Right ventricle myocardium inferior (tissue), 1 donor: ENCODE results near the gene C4B. TPM values are rescaled to one million over a fixed set of nuclear protein-coding genes. Genes with fewer than 3 reads are reported as not detected.
"Not testable (repeated sequence)": the region's sequence is repeated elsewhere in the genome, so short reads cannot be mapped to it uniquely, and the experiment has no call there.

ENCODE experiments used
- ATAC-seq: fragments of 200-7000 bp; cut with Tn5 transposase; one replicate; pipeline ENCODE4 v1.9.1; 2020; ENCODE audit warnings: mild to moderate bottlenecking, moderate library complexity
- DNase-seq: peaks from one replicate; pipeline ENCODE4 v3.0.0; 2021; ENCODE audit errors: missing footprints
- intact Hi-C: fragments of 100-400 bp; cut with DNase I; formaldehyde crosslinking; loops from one replicate; pipeline ENCODE4 v1.11.0; 2022
- long read RNA-seq: library from polyadenylated mRNA; unstranded; transcript quantifications from one replicate; pipeline ENCODE4 v2.0.0, GENCODE V29; 2021
- total RNA-seq: library from RNA; stranded (reverse); fragmentation: NEBNext Ultra II Directional; extraction: Animal tissue kit (Norgen Biotek cat#: 25700); gene quantifications from one replicate; pipeline ENCODE4 v1.2.1, GENCODE V29; 2021
- donor health status: DM: no; HTN: yes; CAD: no; lungs with severe emphysema.

The C4B gene
- 81.6 TPM for total RNA-seq
- long read RNA-seq, full-length matches to known transcripts, result 13 of 50 reads
- long read RNA-seq, partial matches to known transcripts, result 29 of 50 reads
- long read RNA-seq, other reads (novel, unspliced or antisense), result 8 of 50 reads

DNA sequence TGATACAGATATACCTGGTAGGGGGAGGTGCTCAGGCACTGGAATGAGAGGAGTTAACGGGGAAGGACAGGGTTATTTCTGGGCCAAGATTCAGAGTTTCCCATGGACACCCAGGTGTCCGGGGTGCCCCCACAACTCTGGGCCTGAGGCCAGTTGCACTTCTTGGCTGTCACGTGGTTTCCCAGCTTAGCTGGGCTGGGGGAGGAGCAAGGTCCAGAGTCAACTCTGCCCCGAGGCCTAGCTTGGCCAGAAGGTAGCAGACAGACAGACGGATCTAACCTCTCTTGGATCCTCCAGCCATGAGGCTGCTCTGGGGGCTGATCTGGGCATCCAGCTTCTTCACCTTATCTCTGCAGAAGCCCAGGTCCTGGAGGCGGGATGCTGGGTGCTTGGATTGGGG, at the start of gene C4B:
C4B (plus strand) TSS at position 249 of the 400 bp plus-strand sequence; CDS start at position 300, 51 bp downstream.
- peak; percentile 40 for ATAC-seq
- intact Hi-C loops, DNase-seq: not testable (repeated sequence)

DNA sequence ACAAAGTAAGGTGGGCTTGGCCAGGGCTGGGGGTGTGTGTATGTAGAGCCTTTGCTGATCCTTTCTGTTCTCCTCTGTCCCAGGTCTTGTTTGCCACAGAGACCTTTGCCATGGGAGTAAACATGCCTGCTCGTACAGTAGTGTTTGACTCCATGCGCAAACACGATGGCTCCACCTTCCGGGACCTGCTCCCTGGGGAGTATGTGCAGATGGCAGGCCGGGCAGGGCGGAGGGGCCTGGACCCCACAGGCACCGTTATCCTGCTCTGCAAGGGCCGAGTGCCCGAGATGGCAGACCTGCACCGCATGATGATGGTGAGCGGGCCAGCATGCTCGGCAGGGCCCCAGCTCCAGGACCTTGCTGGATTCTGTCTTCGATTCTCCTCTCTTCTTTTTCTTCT, 48.9 kb upstream of the C4B start:
- DNase-seq (peak; percentile 47), ATAC-seq (no peak)
- intact Hi-C loops, result no loop called here

DNA sequence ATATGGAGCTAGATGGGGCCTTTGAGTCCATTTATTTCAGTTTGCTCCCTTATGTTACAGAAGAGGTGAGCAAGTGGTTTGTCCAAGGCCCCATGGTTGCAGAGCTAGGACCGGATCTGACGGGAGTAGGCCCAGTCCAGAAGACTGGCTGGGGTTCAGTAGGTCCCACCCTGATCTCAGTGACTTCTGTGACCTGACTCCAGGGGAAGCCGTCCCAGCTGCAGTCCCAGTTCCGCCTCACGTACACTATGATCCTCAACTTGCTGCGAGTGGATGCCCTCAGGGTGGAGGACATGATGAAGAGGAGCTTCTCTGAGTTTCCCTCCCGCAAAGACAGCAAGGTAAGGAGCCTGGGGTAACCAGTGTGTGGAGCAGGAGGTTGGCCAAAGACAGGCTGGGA, 48.1 kb upstream of the C4B start:
- intact Hi-C loops, result no loop called here
- ATAC-seq (no peak), DNase-seq (peak; percentile 30)

DNA sequence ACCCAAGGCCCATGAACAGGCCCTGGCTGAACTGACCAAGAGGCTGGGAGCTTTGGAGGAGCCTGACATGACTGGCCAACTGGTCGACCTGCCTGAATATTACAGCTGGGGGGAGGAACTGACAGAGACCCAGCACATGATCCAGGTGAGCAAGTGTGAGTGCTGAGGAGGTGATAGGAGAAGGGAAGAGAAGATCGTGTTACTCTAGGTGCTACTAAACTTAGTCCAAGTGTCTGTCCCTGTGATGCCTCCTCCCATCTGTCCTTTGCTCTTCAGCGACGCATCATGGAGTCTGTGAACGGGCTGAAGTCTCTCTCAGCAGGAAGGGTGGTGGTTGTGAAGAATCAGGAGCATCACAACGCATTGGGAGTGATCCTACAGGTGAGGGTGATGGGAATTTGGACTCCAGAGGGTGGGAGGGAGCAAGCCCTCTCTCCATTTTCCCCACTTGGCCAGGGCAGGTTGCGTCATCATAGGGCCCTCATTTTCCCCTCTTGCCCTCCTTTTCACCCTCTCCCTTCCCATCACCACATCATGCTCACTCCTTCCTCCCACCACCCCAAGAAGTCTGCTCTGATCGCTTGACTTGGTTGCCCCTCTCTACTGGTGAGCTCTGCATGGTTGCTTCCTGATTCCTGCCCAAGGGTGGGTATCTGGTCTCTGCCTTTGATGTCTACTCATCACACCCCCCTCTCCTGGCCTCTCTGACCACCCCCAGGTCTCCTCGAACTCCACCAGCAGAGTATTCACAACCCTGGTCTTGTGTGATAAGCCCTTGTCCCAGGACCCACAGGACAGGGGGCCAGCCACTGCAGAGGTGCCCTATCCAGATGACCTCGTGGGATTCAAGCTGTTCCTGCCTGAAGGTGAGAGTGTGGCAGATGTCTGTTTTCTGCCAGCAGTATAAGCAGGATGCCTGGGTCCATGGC, 47.3 kb upstream of the C4B start:
- intact Hi-C loops, result no loop called here
- ATAC-seq (no peak), DNase-seq (peak; percentile 45)

DNA sequence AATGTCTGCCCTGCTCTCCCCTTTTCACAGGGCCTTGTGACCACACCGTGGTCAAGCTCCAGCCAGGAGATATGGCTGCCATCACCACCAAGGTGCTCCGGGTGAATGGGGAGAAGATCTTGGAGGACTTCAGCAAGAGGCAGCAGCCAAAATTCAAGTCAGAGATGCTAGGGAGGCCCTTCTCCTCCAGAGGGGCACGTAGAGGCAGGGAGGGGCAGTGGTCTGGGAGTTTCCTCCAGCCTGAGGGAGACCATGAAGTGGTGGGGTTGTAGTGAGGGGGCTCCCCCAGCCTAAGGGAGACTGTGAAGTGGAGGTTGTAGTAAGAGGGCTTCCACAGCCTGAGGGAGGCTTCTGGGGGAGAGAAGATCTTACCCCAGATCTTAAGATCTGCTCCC, 46.7 kb upstream of the C4B start:
- ATAC-seq (no peak), DNase-seq (no peak)
- intact Hi-C loops, result no loop called here

DNA sequence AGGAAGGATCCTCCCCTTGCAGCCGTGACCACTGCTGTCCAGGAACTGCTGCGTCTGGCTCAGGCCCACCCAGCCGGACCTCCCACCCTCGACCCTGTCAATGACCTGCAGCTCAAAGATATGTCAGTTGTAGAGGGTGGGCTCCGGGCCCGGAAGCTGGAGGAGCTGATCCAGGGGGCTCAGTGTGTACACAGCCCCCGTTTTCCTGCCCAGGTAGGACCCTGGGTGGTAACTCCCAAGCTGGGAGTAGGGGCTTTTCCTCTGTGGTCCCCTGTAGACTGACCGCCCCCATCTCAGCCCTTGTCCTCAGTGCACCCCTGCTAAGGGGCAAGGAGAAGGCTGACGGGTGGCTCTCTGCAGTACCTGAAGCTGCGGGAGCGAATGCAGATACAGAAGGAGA, 46.3 kb upstream of the C4B start:
- DNase-seq, result peak; percentile 46
- ATAC-seq, result no peak
- intact Hi-C loops, result no loop called here

DNA sequence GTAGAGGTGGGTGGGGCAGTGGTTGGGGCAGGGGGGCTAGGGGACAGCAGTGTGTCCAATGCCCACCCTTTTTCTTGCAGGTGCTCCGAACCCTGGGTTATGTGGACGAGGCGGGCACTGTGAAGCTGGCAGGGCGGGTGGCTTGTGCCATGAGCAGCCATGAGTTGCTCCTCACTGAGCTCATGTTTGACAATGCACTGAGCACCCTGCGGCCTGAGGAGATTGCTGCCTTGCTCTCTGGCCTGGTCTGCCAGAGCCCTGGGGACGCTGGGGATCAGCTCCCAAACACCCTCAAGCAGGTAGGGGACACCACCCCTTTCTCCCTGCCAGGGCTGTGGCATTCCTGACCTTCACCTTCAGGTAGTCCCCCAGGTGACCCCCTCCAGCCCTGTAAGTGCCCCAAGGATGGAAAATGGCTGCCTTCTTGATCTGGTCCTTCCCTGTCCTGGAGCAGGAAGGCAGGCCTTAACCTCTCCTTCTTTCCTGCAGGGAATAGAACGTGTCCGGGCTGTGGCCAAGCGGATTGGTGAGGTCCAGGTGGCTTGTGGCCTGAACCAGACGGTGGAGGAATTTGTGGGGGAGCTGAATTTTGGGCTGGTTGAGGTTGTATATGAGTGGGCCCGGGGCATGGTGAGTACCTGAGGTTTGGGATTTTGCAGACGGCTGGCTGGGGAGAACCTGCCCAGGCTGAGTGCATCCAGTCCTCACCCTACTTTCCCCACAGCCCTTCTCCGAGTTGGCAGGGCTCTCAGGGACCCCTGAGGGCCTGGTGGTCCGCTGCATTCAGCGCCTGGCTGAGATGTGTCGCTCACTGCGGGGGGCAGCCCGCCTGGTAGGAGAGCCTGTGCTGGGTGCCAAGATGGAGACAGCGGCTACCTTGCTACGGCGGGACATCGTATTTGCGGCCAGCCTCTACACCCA, 45.5 kb upstream of the C4B start:
- intact Hi-C loops, result no loop called here
- DNase-seq (peak; percentile 54), ATAC-seq (no peak)

DNA sequence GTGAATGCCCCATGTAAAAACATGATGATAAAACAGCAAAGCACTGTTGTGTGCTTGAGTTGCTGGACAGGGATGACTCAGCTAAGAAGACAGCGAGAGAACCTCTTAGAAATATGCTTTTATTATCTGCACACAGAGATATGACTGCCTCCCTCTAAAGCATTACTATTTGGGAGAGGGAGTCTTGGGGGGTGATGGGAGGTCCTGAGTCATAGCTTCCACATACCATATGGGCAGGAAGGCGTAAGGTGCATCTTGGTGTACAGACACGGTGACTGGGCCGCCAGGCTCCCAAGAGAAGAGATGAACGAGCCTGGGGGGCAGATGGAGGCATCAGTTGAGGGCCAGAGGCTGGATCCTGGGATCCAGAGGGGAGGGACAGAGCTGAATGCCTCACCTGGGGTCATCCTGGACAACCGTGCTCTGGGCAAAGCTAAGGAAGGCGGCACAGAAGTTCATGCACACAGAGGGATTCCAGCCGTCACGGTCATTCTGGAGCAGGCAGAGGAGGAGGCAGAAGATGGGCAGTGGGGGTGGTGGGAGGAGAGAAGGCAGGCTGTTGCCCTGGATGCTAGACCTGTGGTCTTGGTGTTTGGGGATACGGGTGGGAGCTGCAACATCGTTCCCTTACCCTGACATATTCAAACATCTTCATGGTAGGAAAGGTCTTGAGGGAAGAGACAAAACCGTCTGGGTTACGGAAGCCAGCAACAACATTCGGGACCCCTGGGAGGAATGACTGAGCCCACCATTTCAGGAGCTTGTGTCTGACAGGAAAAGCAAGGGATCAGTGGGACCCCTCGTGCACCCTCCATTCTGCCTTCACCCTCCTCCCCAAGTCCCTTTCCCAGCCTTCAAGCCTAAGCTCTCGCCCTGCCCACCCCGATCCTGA, 44.6 kb upstream of the C4B start:
- ATAC-seq (no peak), DNase-seq (peak; percentile 11)
- intact Hi-C loops, result loop anchor here (10.0 kb wide), 1 partner anchor 1005 kb away; no protein-coding TSS in a partner anchor

DNA sequence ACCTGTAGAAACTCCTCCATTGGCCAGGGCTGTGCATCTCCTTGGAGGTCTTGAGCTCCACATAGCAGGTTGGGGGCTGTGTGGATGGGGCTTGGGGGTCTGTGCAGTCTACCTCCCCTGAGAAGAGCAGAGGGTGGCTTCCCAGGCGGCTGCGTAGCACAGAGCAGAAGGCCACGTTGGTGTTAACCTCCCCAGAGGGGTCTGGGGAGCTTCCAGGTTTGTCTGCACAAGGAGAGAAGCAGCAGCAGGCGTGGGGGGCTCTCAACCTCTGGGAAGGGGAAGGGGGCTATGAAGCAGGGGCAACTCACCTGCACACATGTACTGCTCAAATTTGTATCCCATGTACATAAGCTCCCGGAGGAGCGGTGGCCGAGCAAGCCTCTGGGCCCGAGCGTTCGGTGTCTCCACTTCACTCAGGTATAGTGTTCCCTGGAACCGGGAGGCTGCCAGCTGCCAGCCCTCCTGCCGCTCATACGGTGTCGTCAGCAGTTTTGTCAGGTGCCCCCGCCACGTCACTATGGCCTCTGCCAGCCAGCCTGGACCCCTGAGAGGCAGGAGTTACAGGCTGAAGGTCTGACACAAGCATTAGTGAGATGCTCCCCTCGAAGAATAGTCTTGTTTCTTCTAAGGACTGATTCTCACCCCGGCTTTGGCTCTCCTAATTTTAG, 43.9 kb upstream of the C4B start:
- no peak for ATAC-seq
- intact Hi-C loops, result loop anchor here (10.0 kb wide), 1 partner anchor 1004 kb away; no protein-coding TSS in a partner anchor
- DNase-seq, result peak; percentile 53

DNA sequence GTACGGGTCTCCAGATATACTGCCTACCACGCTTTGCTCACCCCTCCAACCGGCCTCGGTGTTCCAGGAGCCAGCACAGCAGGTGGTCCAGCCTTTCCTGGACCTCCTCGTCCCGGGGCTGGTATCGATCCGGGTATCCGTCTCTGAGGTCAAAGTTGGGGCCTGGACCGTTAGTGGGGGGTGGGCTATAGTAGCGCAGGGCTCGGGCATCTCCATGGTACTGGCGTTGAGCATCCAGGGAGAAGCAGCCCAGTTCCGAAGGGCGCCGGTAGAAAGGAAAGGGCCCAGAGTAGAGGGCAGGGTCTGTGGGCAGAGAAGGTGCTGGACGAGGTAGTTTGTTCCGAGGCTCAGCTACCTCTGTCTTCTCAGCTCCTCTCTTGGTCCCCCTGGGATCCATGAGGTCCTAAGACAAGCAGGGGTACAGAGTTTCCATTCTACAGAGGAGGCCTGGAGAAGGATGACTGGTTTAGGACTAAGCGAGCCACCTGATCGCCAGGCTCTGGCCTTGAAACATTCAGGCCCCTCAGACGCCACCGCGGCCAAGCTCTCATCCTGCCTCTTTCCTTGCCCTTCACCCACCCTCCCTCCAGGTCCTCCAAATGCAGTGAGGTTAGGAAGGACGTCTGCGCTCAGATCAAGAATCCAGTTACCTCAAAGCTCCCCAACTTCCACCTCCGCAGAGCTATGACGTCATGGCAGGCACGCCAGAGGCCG, 43.2 kb upstream of the C4B start:
- ATAC-seq, result peak; percentile 1
- intact Hi-C loops, result loop anchor here (10.0 kb wide), 1 partner anchor 1003 kb away; no protein-coding TSS in a partner anchor
- DNase-seq, result peak; percentile 49

DNA sequence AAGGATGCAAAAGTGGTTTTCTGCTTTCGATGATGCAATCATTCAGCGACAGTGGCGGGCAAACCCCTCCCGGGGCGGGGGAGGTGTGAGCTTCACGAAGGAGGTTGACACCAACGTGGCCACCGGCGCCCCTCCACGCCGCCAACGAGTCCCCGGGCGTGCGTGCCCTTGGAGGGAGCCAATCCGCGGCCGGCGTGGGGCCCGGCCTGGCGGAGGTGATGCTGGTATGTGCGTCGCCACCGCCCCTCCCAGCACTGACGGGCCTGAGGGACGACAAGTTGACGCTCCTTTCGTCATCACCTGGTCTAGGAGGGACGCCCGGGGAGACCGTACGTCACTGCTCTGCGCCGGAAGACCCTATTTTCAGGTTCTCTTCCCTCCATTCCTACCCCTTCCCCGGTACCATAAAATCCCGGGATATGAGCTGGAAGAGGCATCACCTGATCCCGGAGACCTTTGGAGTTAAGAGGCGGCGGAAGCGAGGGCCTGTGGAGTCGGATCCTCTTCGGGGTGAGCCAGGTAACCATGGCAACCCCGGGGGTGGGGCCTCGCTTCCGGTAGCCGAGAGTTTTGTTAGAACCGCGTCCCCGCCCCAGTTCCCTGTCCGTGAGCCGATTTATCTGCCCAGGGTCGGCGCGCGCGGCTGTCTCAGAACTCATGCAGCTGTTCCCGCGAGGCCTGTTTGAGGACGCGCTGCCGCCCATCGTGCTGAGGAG, 42.4 kb upstream of the C4B start, which contains the start of gene DXO:
DXO (minus strand) TSS at position 146 of the 716 bp plus-strand sequence. CDS start 463 bp downstream, outside the sequence.
- ATAC-seq, result peak; percentile 96
- intact Hi-C loops, result loop anchor here (10.0 kb wide), 1 partner anchor 1003 kb away; no protein-coding TSS in a partner anchor
- peak; percentile 98 for DNase-seq

DNA sequence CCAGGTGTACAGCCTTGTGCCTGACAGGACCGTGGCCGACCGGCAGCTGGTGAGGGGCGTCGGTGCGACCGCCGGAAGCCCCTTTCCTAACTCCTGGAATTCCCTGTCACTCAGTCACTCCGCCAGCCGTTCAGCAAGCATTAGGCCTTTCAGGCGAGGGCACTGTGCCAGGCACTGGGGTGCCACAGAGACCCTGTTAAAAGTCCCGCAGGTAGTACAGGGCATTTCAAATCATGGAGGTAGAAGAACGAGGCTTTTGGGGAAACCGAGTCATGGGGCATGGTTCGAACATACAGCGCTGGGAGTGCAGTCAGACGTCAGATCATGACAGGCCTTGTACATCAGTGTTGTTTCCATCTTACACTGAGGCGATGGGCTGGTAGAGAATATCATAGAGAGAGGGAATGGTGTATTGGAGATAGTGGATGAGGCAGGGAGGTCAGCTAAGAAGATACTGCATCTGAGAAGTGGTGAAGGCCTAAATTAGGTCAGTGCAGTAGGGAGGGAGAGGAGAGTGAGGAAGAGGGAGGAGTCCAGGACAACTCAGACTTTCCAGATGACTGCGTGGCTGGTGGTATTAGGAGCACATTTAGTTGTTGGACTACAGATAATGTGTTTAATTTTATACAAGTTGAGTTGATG, 41.8 kb upstream of the C4B start:
- DNase-seq (no peak), ATAC-seq (no peak)
- intact Hi-C loops, result loop anchor here (1.0 to 10.0 kb wide), 2 partner anchors 14 to 1002 kb away; partner anchors contain the start of gene SKIC2

DNA sequence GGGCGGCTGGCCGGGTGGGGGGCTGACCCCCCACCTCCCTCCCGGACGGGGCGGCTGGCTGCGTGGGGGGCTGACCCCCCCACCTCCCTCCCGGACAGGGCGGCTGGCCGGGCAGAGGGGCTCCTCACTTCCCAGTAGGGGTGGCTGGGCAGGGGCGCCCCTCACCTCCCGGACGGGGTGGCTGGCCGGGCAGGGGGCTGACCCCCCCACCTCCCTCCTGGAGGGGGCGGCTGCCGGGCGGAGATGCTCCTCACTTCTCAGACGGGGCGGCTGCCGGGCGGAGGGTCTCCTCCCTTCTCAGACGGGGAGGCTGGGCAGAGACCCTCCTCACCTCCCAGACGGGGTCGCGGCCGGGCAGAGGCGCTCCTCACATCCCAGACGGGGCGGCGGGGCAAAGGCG, 38.5 kb upstream of the C4B start:
- DNase-seq, result peak; percentile 2
- intact Hi-C loops, result loop anchor here (10.0 kb wide), 1 partner anchor 999 kb away; no protein-coding TSS in a partner anchor
- ATAC-seq, result not testable (repeated sequence)

DNA sequence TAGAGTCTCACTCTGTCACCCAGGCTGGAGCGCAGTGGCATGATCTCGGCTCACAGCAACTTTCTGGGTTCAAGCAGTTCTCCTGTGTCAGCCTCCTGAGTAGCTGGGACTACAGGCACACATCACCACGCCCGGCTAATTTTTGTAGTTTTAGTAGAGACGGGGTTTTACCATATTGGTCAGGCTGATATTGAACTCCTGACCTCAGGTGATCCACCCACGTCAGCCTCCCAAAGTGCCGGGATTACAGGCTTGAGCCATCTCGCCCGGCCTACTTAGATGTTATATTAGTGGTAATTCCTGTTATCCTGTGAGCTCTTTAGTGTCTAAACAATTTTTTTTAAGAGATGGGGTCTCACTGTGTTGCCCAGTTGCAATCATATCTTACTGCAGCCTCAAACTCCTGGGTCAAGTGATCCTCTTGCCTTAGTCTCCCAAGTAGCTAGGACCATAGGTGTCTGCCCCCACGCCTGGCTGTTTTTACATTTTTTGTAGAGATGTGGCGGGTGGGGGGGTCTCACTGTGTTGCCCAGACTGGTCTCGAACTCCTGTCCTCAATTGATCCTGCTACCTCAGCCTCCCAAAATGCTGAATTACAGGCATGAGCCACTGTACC, 36.7 kb upstream of the C4B start:
- peak; percentile 18 for DNase-seq
- ATAC-seq, result no peak
- intact Hi-C loops, result loop anchor here (10.0 kb wide), 1 partner anchor 997 kb away; no protein-coding TSS in a partner anchor

DNA sequence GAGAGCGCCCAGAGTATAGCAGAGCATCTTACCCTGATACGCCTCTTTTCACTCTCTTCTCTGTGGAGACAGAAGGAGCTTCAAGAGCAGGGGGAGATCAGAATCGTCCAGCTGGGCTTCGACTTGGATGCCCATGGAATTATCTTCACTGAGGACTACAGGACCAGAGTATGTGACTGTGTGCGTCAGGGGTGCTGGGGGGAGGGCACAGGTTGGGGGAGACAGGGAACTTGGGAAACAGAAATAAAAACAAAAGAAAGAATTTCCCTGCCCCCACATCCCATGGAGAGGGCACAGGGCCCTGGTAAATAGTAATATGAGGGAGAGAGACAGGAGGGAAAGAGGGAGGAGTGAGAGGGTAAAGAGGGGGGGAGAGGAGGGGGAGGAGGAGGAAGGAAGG, 35.8 kb upstream of the C4B start:
- ATAC-seq (no peak), DNase-seq (no peak)
- intact Hi-C loops, result loop anchor here (10.0 kb wide), 1 partner anchor 996 kb away; no protein-coding TSS in a partner anchor
